Measurements from ENCODE around the gene TOLLIP.

- TF ChIP-seq, protein P1, sequence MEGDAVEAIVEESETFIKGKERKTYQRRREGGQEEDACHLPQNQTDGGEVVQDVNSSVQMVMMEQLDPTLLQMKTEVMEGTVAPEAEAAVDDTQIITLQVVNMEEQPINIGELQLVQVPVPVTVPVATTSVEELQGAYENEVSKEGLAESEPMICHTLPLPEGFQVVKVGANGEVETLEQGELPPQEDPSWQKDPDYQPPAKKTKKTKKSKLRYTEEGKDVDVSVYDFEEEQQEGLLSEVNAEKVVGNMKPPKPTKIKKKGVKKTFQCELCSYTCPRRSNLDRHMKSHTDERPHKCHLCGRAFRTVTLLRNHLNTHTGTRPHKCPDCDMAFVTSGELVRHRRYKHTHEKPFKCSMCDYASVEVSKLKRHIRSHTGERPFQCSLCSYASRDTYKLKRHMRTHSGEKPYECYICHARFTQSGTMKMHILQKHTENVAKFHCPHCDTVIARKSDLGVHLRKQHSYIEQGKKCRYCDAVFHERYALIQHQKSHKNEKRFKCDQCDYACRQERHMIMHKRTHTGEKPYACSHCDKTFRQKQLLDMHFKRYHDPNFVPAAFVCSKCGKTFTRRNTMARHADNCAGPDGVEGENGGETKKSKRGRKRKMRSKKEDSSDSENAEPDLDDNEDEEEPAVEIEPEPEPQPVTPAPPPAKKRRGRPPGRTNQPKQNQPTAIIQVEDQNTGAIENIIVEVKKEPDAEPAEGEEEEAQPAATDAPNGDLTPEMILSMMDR (conservative IDR thresholded peaks at IDR 0.05; ENCODE audit: low read depth, low read length) = no peak
- TF ChIP-seq POLR2A (IDR thresholded peaks at IDR 0.05; ENCODE audit: low read depth, low read length) = no peak
Measured at GRCh38 chr11:1234054-1234720, 75.2 kb downstream of the TOLLIP start.

All from IMR-90 (cell line).